Stimulated activated CD4-positive, alpha-beta T cell treated with anti-CD3 and anti-CD28 coated beads, Interleukin-1b, Interleukin-23, amount 100 ng/mL, for 1 hour (primary cell): ENCODE results near the gene ARID1B.

Experiments used
- DNase-seq, 2 donors: peaks; one replicate each; pipeline ENCODE4 v3.0.0-alpha.2; 2020; ENCODE audit warnings: low read depth in 2 of 2

Gene ARID1B

GRCh38 chr6:156851454-156851921 lies 74.3 kb downstream of the ARID1B start:
- DNase-seq: no peak

DNA sequence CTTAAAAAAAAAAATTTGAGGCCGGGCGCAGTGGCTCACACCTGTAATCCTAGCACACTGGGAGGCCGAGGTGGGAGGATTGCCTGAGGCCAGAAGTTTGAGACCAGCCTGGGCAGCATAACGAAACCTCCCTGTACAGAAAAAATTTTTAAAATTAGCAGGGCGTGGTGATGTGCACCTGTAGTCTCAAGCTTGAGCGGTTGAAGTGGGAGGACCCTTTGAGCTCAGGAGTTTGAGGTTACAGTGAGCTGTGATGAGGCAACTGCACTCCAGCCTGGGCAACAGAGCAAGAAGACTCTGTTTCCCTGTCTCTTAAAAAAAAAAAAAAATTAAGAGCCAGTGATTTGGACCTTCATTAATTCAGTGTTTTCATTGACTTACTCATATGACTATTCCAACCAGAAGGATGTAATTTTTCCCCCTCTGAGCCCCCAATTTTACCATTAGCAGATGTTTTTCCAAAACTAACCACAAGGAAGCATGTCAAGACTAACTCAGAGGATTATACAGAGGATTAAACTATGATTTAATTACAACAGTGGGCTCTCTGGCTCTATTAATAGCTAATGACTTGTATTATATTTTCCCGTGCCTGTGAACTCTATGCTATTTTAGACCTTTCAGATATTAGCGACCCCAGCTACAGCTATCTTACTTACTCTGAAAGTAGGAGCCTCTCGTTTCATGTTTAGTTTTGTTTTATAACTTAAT lies 75.1 kb downstream of the ARID1B start:
- no peak for DNase-seq

DNA sequence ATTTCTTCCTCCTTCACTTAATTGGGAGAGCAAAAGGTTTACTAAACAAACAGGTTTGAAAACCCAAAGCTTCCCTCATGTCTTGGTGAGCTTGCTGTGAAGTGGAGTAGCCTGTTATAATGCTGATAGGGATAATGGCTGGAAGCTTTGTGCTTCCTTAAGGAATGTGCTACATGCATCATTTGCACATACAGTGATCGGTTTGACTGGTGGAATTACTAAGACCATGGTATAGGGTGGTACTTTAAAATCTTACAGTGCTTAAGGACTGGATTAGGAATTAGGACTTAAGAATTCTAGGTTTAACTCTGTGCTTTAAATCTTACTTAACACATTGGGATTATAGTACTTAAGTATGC lies 75.7 kb downstream of the ARID1B start:
- DNase-seq: no peak

DNA sequence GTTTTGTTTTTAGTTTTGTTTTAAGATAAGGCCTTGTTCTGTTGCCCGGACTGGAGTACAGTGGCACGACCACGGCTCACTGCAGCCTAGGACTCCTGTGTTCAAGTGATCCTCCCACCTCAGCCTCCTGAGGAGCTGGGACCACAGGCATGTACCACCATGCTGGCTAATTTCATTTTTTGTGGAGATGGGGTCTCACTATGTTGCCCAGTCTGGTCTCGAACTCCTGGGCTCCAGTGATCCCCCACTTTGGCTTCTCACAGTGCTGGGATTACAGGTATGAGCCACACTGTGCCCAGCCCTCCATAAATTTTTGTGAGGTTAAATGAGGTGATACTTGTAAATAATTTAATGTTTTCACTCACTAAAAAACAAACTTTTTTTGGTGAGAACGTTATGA lies 76.6 kb downstream of the ARID1B start:
- no peak for DNase-seq

- DNase-seq: no peak
These were observed 77.4 kb downstream of the ARID1B start for GRCh38 chr6:156854466-156855161.

- no peak for DNase-seq
These were observed 80.4 kb downstream of the ARID1B start for GRCh38 chr6:156857573-156857972.

GRCh38 chr6:156859686-156860085 lies 82.5 kb downstream of the ARID1B start:
- DNase-seq: no peak

DNA sequence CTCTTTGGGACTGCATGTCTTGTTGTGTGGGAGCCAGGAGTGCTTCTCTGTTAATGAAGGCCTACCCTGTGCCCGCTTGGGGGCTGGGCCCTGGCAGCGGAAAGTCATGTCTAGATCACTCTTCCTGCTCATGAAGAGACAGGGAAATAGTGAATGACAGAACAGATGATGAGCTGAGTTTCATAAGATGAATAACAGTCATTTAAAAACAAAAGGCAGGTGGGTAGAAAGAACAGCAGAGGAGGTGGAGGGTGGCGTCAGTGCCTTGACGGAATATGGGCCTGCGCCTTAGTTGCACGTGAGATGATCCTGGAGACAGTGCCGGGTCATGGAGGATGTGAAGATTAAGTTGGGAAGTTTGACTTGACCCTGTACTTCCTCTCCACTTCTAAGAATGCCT lies 85.5 kb downstream of the ARID1B start:
- DNase-seq: no peak

GRCh38 chr6:156863504-156863903 lies 86.3 kb downstream of the ARID1B start:
- DNase-seq: no peak

DNA sequence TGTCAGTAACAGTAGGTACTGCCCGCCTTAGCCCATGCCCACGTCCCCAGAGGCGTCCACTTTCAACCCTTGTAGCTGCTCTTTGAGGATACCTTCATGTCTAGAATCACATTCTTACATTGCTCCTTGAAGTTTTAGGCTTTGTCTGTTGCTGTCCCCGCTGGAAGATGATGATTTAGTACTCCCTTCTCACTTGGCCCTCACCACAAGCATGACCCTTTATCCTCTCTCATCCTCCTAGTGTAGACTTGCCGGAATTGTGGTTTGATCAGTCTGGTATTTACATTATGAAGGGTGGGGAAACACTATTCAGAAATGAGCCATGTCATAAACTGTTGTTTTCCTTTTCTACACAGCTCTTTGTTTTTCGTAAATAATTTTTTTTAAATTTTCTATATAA lies 87.4 kb downstream of the ARID1B start:
- DNase-seq: no peak

GRCh38 chr6:156865019-156865629 lies 87.9 kb downstream of the ARID1B start:
- no peak for DNase-seq

- DNase-seq: no peak
These were observed 89.2 kb downstream of the ARID1B start for GRCh38 chr6:156866220-156867015.

- DNase-seq: no peak
These were observed 89.9 kb downstream of the ARID1B start for GRCh38 chr6:156867121-156867520.

DNA sequence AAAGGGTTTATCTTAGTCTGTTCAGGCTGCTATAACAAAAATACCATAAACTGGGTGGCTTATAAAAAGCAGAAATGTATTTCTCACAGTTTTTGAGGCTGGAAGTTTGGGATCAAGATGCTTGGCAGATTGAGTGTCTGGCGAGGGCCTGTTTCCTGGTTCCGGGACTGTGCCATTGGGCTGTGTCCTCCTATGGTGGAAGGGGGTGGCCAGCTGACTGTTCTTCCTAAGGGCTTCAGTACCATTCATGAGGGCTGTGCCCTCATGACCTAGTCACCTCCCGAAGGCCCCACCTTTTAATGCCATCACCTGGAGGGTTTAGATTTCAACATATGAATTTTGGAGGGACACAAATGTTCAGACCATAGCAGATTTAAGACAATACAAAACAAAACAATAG lies 91.2 kb downstream of the ARID1B start:
- no peak for DNase-seq

- no peak for DNase-seq
These were observed 92.8 kb downstream of the ARID1B start for GRCh38 chr6:156869980-156870398.

GRCh38 chr6:156870924-156871539 lies 93.9 kb downstream of the ARID1B start:
- no peak for DNase-seq

DNA sequence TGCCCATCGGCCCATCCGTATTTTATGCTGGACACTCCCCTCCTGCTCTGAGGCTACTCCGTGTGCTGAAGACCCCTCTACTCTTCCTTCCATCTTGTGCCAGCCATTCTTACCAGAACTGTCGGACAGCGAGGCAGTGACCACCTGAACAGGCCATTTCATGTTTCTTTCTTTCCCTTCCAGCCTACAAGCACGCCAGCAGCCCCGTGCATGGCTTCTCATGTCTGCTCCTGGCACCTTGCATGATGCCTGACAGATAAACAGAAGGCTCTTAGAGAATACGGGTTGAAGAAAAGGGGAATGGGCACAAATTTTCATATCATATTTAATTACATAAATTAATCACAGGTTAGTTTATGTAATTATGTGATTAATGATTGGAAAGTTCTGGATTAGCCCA lies 95.7 kb downstream of the ARID1B start:
- no peak for DNase-seq

- DNase-seq: no peak
These were observed 96.6 kb downstream of the ARID1B start for GRCh38 chr6:156873654-156874380.

DNA sequence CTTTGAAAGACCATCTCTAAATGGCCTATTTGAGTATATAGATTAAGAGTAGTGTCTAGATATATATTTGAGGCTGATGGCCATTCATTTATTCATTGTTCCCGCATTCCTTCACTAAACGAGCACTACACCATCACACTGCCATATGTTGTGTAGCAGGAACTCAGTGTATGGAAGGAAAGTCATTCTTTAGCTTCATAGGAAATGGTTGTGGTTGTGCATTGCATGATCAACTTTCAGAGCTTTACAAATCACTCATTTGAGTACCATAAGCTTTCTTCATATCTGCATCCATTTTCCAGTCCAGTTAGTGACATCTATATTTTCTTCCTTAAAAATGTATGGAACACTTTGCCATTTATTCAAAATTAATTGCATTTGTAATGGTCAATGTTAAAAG lies 97.9 kb downstream of the ARID1B start:
- DNase-seq: no peak

- no peak for DNase-seq
These were observed 99.1 kb downstream of the ARID1B start for GRCh38 chr6:156876302-156876701.
